Panc1 (cell line): ENCODE measurements around the gene BBS9. TPM values are rescaled to one million over a fixed set of nuclear protein-coding genes. Genes with fewer than 3 reads are reported as not detected.

ENCODE experiments used
- ATAC-seq: fragments of 200-7000 bp; cut with Tn5 transposase; 2 replicates; pipeline ENCODE4 v1.9.1; 2020; ENCODE audit warnings: mild to moderate bottlenecking, moderate library complexity
- BruUV-seq: library from RNA; stranded (reverse); fragments of 400-500 nt; replicated peaks from 2 replicates; lab custom pipeline; 2021; lab: Mats Ljungman, UMichigan
- CTCF ChIA-PET: fragments of 300-600 bp; sonication (Branson Sonifier 250); formaldehyde crosslinking; loops from one replicate; lab custom pipeline; 2022; ENCODE audit warnings: antibody characterized with exemption; lab: Charles Lee
- POLR2A ChIA-PET: fragments of 300-600 bp; sonication (Branson Sonifier 250); formaldehyde crosslinking; loops from one replicate; lab custom pipeline; 2022; ENCODE audit warnings: antibody characterized with exemption; lab: Charles Lee
- DNase-seq: peaks from one replicate; pipeline ENCODE4 v3.0.0-alpha.2; 2010; ENCODE audit warnings: low read depth, low spot score
- H3K27ac ChIP-seq: 2 replicates; pipeline ENCODE4 v1.5.1; 2011; ENCODE audit warnings: mild to moderate bottlenecking, low read length, inconsistent platforms
- H3K27me3 ChIP-seq: fragments of 200-500 bp; sonication (Bioruptor generic); 2 replicates; pipeline ENCODE4 v1.6.0; 2014; ENCODE audit warnings: low read length, inconsistent platforms; ENCODE audit not compliant: control insufficient read depth, insufficient read depth
- H3K36me3 ChIP-seq: fragments of 200-500 bp; sonication (Bioruptor generic); 2 replicates; pipeline ENCODE4 v1.5.1; 2014; ENCODE audit warnings: inconsistent platforms, mild to moderate bottlenecking, low read length, moderate library complexity; ENCODE audit not compliant: control insufficient read depth, insufficient read depth
- H3K4me1 ChIP-seq: 2 replicates; pipeline ENCODE4 v1.5.1; 2011; ENCODE audit warnings: inconsistent platforms, mild to moderate bottlenecking, low read length, moderate library complexity; ENCODE audit not compliant: control insufficient read depth, insufficient read depth
- H3K4me3 ChIP-seq, 2 experiments: 2 replicates each; pipeline ENCODE4 v1.5.1; 2011 to 2012; ENCODE audit warnings: low read depth in 2 of 2, low read length in 2 of 2, mild to moderate bottlenecking in 2 of 2, inconsistent platforms in 1 of 2, moderate library complexity in 1 of 2
- H3K9me3 ChIP-seq: fragments of 200-500 bp; sonication (Bioruptor generic); 2 replicates; pipeline ENCODE4 v1.5.1; 2014; ENCODE audit warnings: low read depth, mild to moderate bottlenecking, inconsistent platforms, low read length, moderate library complexity; ENCODE audit not compliant: control insufficient read depth, insufficient read depth
- CTCF ChIP-seq: fragments of 450-650 bp; IDR thresholded peaks from 2 replicates; pipeline ENCODE4 v1.5.1; 2017; ENCODE audit warnings: mild to moderate bottlenecking
- POLR2AphosphoS5 ChIP-seq: IDR thresholded peaks from 2 replicates; pipeline ENCODE4 v1.6.1; 2012; ENCODE audit warnings: mild to moderate bottlenecking, low read depth, low read length, moderate library complexity
- REST ChIP-seq, 2 experiments: IDR thresholded peaks; 2 replicates each; pipeline ENCODE4 v1.6.1; 2011 to 2012; ENCODE audit warnings: low read depth in 2 of 2, control low read depth in 1 of 2, low read length in 1 of 2, mild to moderate bottlenecking in 1 of 2, moderate library complexity in 1 of 2; ENCODE audit not compliant: insufficient read depth in 1 of 2
- SIN3A ChIP-seq: IDR thresholded peaks from 2 replicates; pipeline ENCODE4 v1.6.1; 2012; ENCODE audit warnings: low read depth, mild to moderate bottlenecking, low read length, moderate library complexity, borderline replicate concordance; ENCODE audit not compliant: insufficient read depth
- TCF7L2 ChIP-seq: IDR thresholded peaks from 2 replicates; pipeline ENCODE4 v1.6.1; 2011; ENCODE audit warnings: mild to moderate bottlenecking, low read depth, low read length, inconsistent platforms
- in situ Hi-C: cut with HindIII; loops from 2 replicates; pipeline ENCODE4 v1.10.0; 2016; ENCODE audit warnings: low sequenced_read_pairs, low pct_unique_long_range_greater_than_20kb
- intact Hi-C: fragments of 100-400 bp; cut with micrococcal nuclease; formaldehyde crosslinking; loops from one replicate; pipeline ENCODE4 v1.10.0; 2022; ENCODE audit not compliant: unreplicated experiment
- total RNA-seq: library from RNA; stranded (reverse); gene quantifications from one replicate; pipeline ENCODE4 v1.2.1, GENCODE V29; 2021; ENCODE audit not compliant: unreplicated experiment

The BBS9 gene
- total RNA-seq, 1 experiment from 2014 or later, result 6.9 TPM

- no peak overlapping the region for H3K27ac ChIP-seq
- no peak overlapping the region for H3K4me3 ChIP-seq
- in situ Hi-C loops, result no loop called here
- TF ChIP-seq CTCF (no peak), POLR2AphosphoS5 (no peak), REST (IDR thresholded peaks at IDR 0.05; ENCODE audit: insufficient read depth in 1 of 2, low read depth in 2 of 2, low read length in 1 of 2) (no peak), TCF7L2 (no peak), SIN3A (no peak)
- intact Hi-C loops, result no loop called here
- H3K4me1 ChIP-seq, result no peaks in the 10 kb centered on the region
- H3K27me3 ChIP-seq, result no peaks in the 10 kb centered on the region; the same call in 1 of the 2 replicates
- no peaks in the 10 kb centered on the region for H3K9me3 ChIP-seq
- CTCF ChIA-PET, result no interaction called here
- DNase-seq (no peak), ATAC-seq (no peak)
- no TSS peak for BruUV-seq
- POLR2A ChIA-PET, result no interaction called here
- H3K36me3 ChIP-seq, result no peaks in the 10 kb centered on the region
These were observed 224.8 kb downstream of the BBS9 start for GRCh38 chr7:33354201-33354600.

- in situ Hi-C loops (no loop called here), intact Hi-C loops (no loop called here)
- H3K36me3 ChIP-seq, result no peaks in the 10 kb centered on the region
- no TSS peak for BruUV-seq
- no peak overlapping the region for H3K27ac ChIP-seq
- ChIA-PET CTCF (no interaction called here), POLR2A (no interaction called here)
- no peak overlapping the region for H3K4me3 ChIP-seq
- no peaks in the 10 kb centered on the region; the same call in 1 of the 2 replicates for H3K27me3 ChIP-seq
- TF ChIP-seq CTCF, result no peak
- TF ChIP-seq SIN3A, result no peak
- TF ChIP-seq REST (IDR thresholded peaks at IDR 0.05; ENCODE audit: insufficient read depth in 1 of 2, low read depth in 2 of 2, low read length in 1 of 2), result no peak
- TF ChIP-seq TCF7L2, result no peak
- no peak for TF ChIP-seq POLR2AphosphoS5
- no peaks in the 10 kb centered on the region for H3K9me3 ChIP-seq
- ATAC-seq (no peak), DNase-seq (no peak)
- no peaks in the 10 kb centered on the region for H3K4me1 ChIP-seq
These were observed 226.0 kb downstream of the BBS9 start for GRCh38 chr7:33355386-33355785.
